GM18505 (cell line): ENCODE results near the gene VAMP2.

Experiments used
- ATAC-seq: cut with Tn5 transposase; IDR thresholded peaks from one replicate; pipeline ENCODE4 v1.9.1; 2021; ENCODE audit not compliant: unreplicated experiment
- POLR2A ChIP-seq: IDR thresholded peaks from 4 replicates; pipeline ENCODE4 v1.6.1; 2011; ENCODE audit warnings: borderline replicate concordance; ENCODE audit not compliant: insufficient read depth, insufficient read length; ENCODE audit errors: extremely low read depth

The VAMP2 gene

DNA sequence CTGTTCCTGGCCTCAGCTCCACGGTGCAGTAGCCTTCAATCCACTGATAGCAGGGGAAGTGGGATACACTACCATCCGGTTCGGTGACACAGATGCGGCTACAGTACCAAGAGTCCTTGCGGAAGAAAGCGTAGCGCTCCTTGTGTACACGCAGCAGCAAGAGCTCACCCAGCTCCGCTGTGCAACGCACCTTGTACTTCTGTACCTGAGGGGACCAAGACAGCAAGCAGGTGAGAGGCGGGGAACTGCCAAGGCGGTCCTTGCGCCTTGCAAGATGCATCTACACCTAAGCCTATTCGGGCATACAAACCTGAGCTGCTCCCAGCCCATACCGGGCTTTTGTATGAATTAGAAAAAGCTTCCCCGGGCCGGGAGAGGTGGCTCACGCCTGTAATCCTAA, 46.0 kb downstream of the VAMP2 start:
- no peak for TF ChIP-seq POLR2A
- no peak for ATAC-seq

DNA sequence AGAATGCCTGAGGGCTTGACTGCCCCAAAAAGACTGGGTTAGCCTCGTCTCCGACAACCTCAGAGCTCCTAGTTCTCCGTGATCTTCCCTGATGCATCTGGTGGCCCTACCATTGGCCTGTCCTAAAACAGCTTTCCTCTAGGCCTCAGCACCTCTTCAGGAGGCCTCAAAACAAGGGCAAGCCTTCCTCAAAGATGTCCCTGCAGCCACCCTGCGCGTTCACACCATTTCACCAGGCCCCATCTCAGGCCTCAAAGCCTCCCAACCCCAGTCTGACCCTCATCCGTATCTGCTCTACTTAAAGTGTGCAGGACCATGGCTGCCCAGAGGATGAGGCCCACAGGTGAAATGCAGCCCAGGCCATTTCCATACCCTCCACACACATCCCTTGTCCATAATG, 51.8 kb downstream of the VAMP2 start:
- no peak for TF ChIP-seq POLR2A
- no peak for ATAC-seq

DNA sequence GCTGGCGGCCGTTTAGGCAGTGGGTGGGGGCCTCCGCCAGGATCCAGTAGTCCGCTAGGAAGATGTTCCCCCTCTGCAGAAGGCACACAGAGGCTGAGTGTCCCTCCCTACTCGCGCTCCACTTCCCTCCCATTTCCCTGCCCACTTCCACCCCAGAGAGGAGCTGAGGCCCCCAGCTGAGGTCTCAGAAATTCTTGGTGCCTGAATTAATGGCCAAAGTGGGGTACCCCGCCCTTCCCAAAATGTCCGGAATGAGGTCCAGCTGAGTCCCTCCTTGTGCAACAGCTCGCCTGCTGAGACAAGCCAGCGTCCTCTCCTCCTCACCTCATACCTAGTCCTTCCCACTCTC, 52.3 kb downstream of the VAMP2 start:
- TF ChIP-seq POLR2A, result no peak
- ATAC-seq, result no peak

DNA sequence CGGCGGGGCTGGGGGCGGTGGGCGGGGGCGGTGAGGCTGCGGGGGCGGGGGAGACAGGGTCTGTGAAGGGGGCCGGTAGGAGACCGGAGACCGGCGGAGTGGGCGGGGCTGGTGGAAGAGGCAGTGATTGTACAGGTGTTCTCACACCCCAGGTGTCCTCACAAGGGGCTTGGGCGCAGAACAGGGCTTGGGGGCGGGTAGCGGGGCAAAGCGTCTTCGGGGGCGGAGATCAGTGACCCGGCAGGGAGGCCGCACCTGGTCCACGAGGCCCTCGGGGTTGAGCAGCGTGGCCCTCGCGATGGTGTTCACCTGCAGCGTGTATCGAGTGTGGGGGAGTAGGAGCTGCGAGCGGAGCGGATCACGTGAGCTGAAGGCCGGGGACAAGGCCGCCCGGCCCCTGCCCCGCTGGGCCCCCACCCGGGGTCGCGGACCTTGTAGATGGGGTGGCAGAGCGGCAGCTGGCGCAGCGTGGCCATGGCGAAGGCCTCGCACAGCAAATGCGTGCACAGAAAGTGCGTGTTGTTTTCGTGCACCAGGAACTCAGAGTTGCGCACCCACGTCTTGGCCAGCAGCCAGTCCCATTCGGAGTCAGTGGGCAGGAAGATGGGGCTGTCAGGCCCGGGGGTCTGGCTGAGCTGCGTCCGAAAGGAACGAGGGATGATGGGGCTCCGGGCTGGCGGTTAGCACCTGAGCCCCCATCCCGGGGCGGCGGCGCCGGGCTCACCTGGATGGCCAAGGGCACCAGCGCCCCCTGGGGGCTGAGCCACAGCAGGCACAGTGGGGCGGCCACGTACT, 52.9 kb downstream of the VAMP2 start:
- no peak for TF ChIP-seq POLR2A
- no peak for ATAC-seq
